K562 (cell line): ENCODE results near the gene SRL. TPM values are rescaled to one million over a fixed set of nuclear protein-coding genes. Genes with fewer than 3 reads are reported as not detected.

Experiments
- ATAC-seq: fragments of 200-7000 bp; cut with Tn5 transposase; 3 replicates; pipeline ENCODE4 v1.9.1; 2020; ENCODE audit warnings: moderate library complexity
- BruUV-seq: library from RNA; stranded (reverse); fragments of 400-500 nt; replicated peaks from 2 replicates; lab custom pipeline; 2021; lab: Mats Ljungman, UMichigan
- CTCF ChIA-PET: fragments of 300-600 bp; formaldehyde crosslinking; extraction: SDS; loops from one replicate; lab custom pipeline; 2021; ENCODE audit warnings: low intra/inter-chr PET ratio; lab: Yijun Ruan, JAX
- POLR2A ChIA-PET: fragments of 300-600, 350-650 bp; sonication (Branson Sonifier 250); formaldehyde crosslinking; extraction: SDS; loops from one replicate; lab custom pipeline; 2021; ENCODE audit warnings: antibody characterized with exemption, inconsistent platforms; lab: Yijun Ruan, JAX
- DNase-seq, 4 experiments: peaks; one replicate each; pipeline versions ENCODE4 v3.0.0 to v3.0.0-alpha.2; 2011 to 2018; ENCODE audit warnings: low spot score in 3 of 4, mixed read lengths in 3 of 4; ENCODE audit errors: extremely low read depth in 1 of 4
- FAIRE-seq: peaks from 2 replicates; lab custom pipeline; 2011; peaks lifted over from hg19 to GRCh38; lab: Jason Lieb, UNC
- H2AFZ ChIP-seq: 2 replicates; pipeline ENCODE4 v1.6.0; 2011; ENCODE audit warnings: low read depth, low read length, control low read depth, inconsistent platforms
- H3K27ac ChIP-seq: fragments of 200-600 bp; 3 replicates; pipeline ENCODE4 v1.8.0; 2011; ENCODE audit warnings: low read depth, mild to moderate bottlenecking, control low read depth, inconsistent platforms, low read length, moderate library complexity, mixed read lengths; ENCODE audit errors: extremely low read depth
- H3K27me3 ChIP-seq, 2 experiments: fragments of 300-600 bp in 1 of 2; 2 replicates in 1 of 2; 3 replicates in 1 of 2; pipeline versions ENCODE4 v1.6.0 to v1.8.0; 2011; ENCODE audit warnings: inconsistent platforms in 2 of 2, low read length in 2 of 2, mild to moderate bottlenecking in 1 of 2, mixed read lengths in 1 of 2, moderate library complexity in 1 of 2; ENCODE audit not compliant: control insufficient read depth in 2 of 2, insufficient read depth in 2 of 2
- H3K36me3 ChIP-seq: fragments of 300-600 bp; 3 replicates; pipeline ENCODE4 v1.8.0; 2011; ENCODE audit warnings: mild to moderate bottlenecking, low read length, inconsistent platforms; ENCODE audit not compliant: control insufficient read depth, insufficient read depth
- H3K4me1 ChIP-seq, 2 experiments: fragments of 200-600 bp in 1 of 2; replicated peaks in 1 of 2; 2 replicates in 1 of 2; 3 replicates in 1 of 2; pipeline versions ENCODE4 v1.5.1 to v1.8.0; 2011; ENCODE audit warnings: inconsistent platforms in 2 of 2, low read length in 2 of 2, mild to moderate bottlenecking in 1 of 2, mixed read lengths in 1 of 2, moderate library complexity in 1 of 2; ENCODE audit not compliant: control insufficient read depth in 2 of 2, insufficient read depth in 2 of 2
- H3K4me2 ChIP-seq: 2 replicates; pipeline ENCODE4 v1.6.1; 2011; ENCODE audit warnings: low read length, control low read depth, inconsistent platforms, mixed read lengths; ENCODE audit not compliant: insufficient read depth
- H3K4me3 ChIP-seq: fragments of 200-600 bp; sonication (generic), shearing (Covaris generic); 2 replicates; pipeline ENCODE4 v1.5.1; 2016; ENCODE audit warnings: control low read depth, inconsistent platforms
- H3K79me2 ChIP-seq: fragments of 200-600 bp; 3 replicates; pipeline ENCODE4 v1.8.0; 2011; ENCODE audit warnings: low read length, inconsistent platforms; ENCODE audit not compliant: control insufficient read depth, insufficient read depth
- H3K9ac ChIP-seq, 2 experiments: 2 replicates each; pipeline versions ENCODE4 v1.6.0 to v1.6.1; 2011; ENCODE audit warnings: low read depth in 2 of 2, low read length in 2 of 2, control low read depth in 1 of 2, inconsistent platforms in 1 of 2, mild to moderate bottlenecking in 1 of 2, mixed read lengths in 1 of 2; ENCODE audit not compliant: insufficient read depth in 1 of 2
- H3K9me1 ChIP-seq: one replicate; pipeline ENCODE4 v1.6.0; 2011; ENCODE audit warnings: inconsistent platforms, mild to moderate bottlenecking, low read length, moderate library complexity; ENCODE audit not compliant: control insufficient read depth, insufficient read depth
- H3K9me3 ChIP-seq: replicated peaks from 2 replicates; pipeline ENCODE4 v1.5.1; 2011; ENCODE audit warnings: low read depth, low read length, inconsistent platforms; ENCODE audit not compliant: control insufficient read depth, insufficient read depth
- H4K20me1 ChIP-seq: replicated peaks from 2 replicates; pipeline ENCODE4 v1.6.1; 2011; ENCODE audit warnings: low read length, inconsistent platforms, mixed read lengths; ENCODE audit not compliant: control insufficient read depth, insufficient read depth
- DDX20 ChIP-seq: fragments of 450-650 bp; IDR thresholded peaks from 2 replicates; pipeline ENCODE4 v1.6.1; 2016; ENCODE audit warnings: missing genetic modification characterization, low read depth, mild to moderate bottlenecking, missing compliant biosample characterization, moderate library complexity
- HNRNPUL1 ChIP-seq: fragments of 200-400 bp; formaldehyde crosslinking; IDR thresholded peaks from 2 replicates; pipeline ENCODE4 v1.6.1; 2017; ENCODE audit warnings: low read length
- NCOA2 ChIP-seq, 2 experiments: fragments of 450-650 bp; IDR thresholded peaks; 2 replicates each; pipeline ENCODE4 v1.6.1; 2018; ENCODE audit warnings: mild to moderate bottlenecking in 2 of 2, moderate library complexity in 1 of 2; ENCODE audit not compliant: partially characterized antibody in 2 of 2
- PTTG1 ChIP-seq: fragments of 450-650 bp; IDR thresholded peaks from 2 replicates; pipeline ENCODE4 v1.6.1; 2016; ENCODE audit warnings: low read depth, mild to moderate bottlenecking, missing genetic modification characterization, missing compliant biosample characterization
- SMAD4 ChIP-seq: fragments of 250-450 bp; sonication (Bioruptor Pico); conservative IDR thresholded peaks from 2 replicates; pipeline ENCODE4 v1.8.0; 2021; ENCODE audit warnings: inconsistent platforms, mild to moderate bottlenecking, moderate library complexity
- ZC3H11A ChIP-seq: IDR thresholded peaks from 2 replicates; pipeline ENCODE4 v1.6.1; 2012; ENCODE audit warnings: low read depth, low read length, improper control_type of control experiment
- WGBS: fragments of 100-300 bp; shearing (Covaris generic); methylation state at CpG from one replicate; pipeline ENCODE4 v1.1.6; 2016; ENCODE audit warnings: low coverage, mixed read lengths; ENCODE audit not compliant: insufficient coverage; ENCODE audit errors: missing lambda C conversion rate; 5-methylcytosine and 5-hydroxymethylcytosine counted together
- in situ Hi-C: fragments of 300-500 bp; cut with MboI; formaldehyde crosslinking; loops from 4 replicates; pipeline ENCODE4 v1.15.0; 2018; ENCODE audit warnings: inconsistent platforms, mixed read lengths
- intact Hi-C: fragments of 100-400 bp; cut with micrococcal nuclease; formaldehyde crosslinking; loops from 2 replicates; pipeline ENCODE4 v1.14.2; 2022
- polyA plus RNA-seq, 8 experiments: library from polyadenylated mRNA; depleted of rRNA in 4 of 8; stranded (reverse) in 5 of 8; unstranded in 3 of 8; fragments of >200 nt; fragmentation: Nextera tagmentation in 2 of 8; fragmentation: Illumina TruSeq in 1 of 8; extraction: Ambion mirVana in 2 of 8; extraction: Trizol in 1 of 8; gene quantifications; 2 replicates each; pipeline versions ENCODE4 v1.2.1 to v1.2.3, GENCODE V29; 2011 to 2014; ENCODE audit warnings: inconsistent platforms in 1 of 8, missing spikeins in 1 of 8
- total RNA-seq, 7 experiments: library from RNA; depleted of rRNA in 6 of 7; stranded (reverse); fragments of >200 nt in 6 of 7; fragmentation: Illumina TruSeq in 2 of 7; extraction: Trizol in 2 of 7; gene quantifications; 2 replicates each; pipeline versions ENCODE4 v1.2.1 to v1.2.3, GENCODE V29; 2011 to 2021; ENCODE audit warnings: low replicate concordance in 1 of 7
- TF ChIP-seq, protein P1 (sequence below): fragments of 250-450 bp; sonication (Bioruptor Pico); IDR thresholded peaks from 2 replicates; pipeline ENCODE4 v1.8.0; 2022; ENCODE audit warnings: moderate library complexity, mild to moderate bottlenecking, inconsistent platforms
- TF ChIP-seq, protein P2 (sequence below): fragments of 250-450 bp; sonication (Bioruptor Pico); IDR thresholded peaks from 2 replicates; pipeline ENCODE4 v1.5.0; 2021; ENCODE audit warnings: mild to moderate bottlenecking, borderline replicate concordance

The SRL gene
- total and polyA plus RNA-seq, 9 of the 15 experiments (the other 6 are each of a cell fraction or from before 2014, with no cell fraction given): 0.01 TPM; not detected in 8

GRCh38 chr16:4218202-4218601 is 23.7 kb downstream of the SRL start:
- Histone ChIP-seq H3K4me3 (no peak overlapping the region), H3K4me1 (peaks cover 0 to 4% of the 10 kb centered on the region in 2 experiments; a peak in 1 of 5 replicates), H3K9me1 (no peaks in the 10 kb centered on the region), H3K9ac (no peak overlapping the region), H3K79me2 (no peaks in the 10 kb centered on the region), H2AFZ (no peak overlapping the region), H3K9me3 (no peaks in the 10 kb centered on the region), H3K27ac (no peak overlapping the region), H3K27me3 (peaks cover 39 to 77% of the 10 kb centered on the region in 2 experiments), H3K4me2 (no peak overlapping the region), H3K36me3 (no peaks in the 10 kb centered on the region), H4K20me1 (0 out of 2 replicates have a peak, but pooled peaks cover 3% of the 10 kb centered on the region)
- DNase-seq (no peak), FAIRE-seq (no peak), ATAC-seq (no peak)
- BruUV-seq: no TSS peak
- intact Hi-C loops (no loop called here), in situ Hi-C loops (no loop called here)
- ChIA-PET POLR2A (interaction anchor here (0.7 to 1.1 kb wide), 5 partner anchors 11 to 398 kb away, joined by 3 to 5 read pairs (median 3); no protein-coding TSS in a partner anchor), CTCF (interaction anchor here (0.6 kb wide), 2 partner anchors 12 to 200 kb away, joined by 3 to 4 read pairs; no protein-coding TSS in a partner anchor)
- 15% methylated on average over 14 of the region's 14 CpGs for WGBS
- TF ChIP-seq, protein P1, sequence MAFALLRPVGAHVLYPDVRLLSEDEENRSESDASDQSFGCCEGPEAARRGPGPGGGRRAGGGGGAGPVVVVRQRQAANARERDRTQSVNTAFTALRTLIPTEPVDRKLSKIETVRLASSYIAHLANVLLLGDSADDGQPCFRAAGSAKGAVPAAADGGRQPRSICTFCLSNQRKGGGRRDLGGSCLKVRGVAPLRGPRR (CRISPR knock-in tag): no peak
- TF ChIP-seq HNRNPUL1 (no peak), SMAD4 (no peak), PTTG1 (tag) (no peak), ZC3H11A (no peak), DDX20 (no peak), NCOA2 (IDR thresholded peaks at IDR 0.05; ENCODE audit: partially characterized antibody in 2 of 2) (no peak)
- TF ChIP-seq, protein P2, sequence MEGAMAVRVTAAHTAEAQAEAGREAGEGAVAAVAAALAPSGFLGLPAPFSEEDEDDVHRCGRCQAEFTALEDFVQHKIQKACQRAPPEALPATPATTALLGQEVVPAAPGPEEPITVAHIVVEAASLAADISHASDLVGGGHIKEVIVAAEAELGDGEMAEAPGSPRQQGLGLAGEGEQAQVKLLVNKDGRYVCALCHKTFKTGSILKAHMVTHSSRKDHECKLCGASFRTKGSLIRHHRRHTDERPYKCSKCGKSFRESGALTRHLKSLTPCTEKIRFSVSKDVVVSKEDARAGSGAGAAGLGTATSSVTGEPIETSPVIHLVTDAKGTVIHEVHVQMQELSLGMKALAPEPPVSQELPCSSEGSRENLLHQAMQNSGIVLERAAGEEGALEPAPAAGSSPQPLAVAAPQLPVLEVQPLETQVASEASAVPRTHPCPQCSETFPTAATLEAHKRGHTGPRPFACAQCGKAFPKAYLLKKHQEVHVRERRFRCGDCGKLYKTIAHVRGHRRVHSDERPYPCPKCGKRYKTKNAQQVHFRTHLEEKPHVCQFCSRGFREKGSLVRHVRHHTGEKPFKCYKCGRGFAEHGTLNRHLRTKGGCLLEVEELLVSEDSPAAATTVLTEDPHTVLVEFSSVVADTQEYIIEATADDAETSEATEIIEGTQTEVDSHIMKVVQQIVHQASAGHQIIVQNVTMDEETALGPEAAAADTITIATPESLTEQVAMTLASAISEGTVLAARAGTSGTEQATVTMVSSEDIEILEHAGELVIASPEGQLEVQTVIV (CRISPR knock-in tag): no peak
